Muscle layer of duodenum (tissue), 2 donors: ENCODE data around the gene CACNB1.

Experiments
- H3K27ac ChIP-seq: one replicate; pipeline ENCODE4 v1.7.0; 2013; ENCODE audit warnings: mild to moderate bottlenecking, low read length
- H3K27me3 ChIP-seq: one replicate; pipeline ENCODE4 v1.7.0; 2013; ENCODE audit warnings: low read depth, mild to moderate bottlenecking, control low read depth, low read length
- H3K36me3 ChIP-seq, 2 donors: one replicate each; pipeline ENCODE4 v1.7.0; 2013; ENCODE audit warnings: low read length in 2 of 2, control low read depth in 1 of 2, mild to moderate bottlenecking in 1 of 2; ENCODE audit not compliant: insufficient read depth in 2 of 2, control insufficient read depth in 1 of 2
- H3K4me1 ChIP-seq, 2 donors: one replicate each; pipeline ENCODE4 v1.7.0; 2013; ENCODE audit warnings: low read length in 2 of 2, mild to moderate bottlenecking in 2 of 2, control low read depth in 1 of 2, moderate library complexity in 1 of 2; ENCODE audit not compliant: insufficient read depth in 2 of 2, control insufficient read depth in 1 of 2
- H3K4me3 ChIP-seq, 2 donors: one replicate each; pipeline ENCODE4 v1.7.0; 2013; ENCODE audit warnings: low read length in 2 of 2, low read depth in 1 of 2, mild to moderate bottlenecking in 1 of 2
- H3K9me3 ChIP-seq, 2 donors: one replicate each; pipeline ENCODE4 v1.7.0; 2013; ENCODE audit warnings: low read length in 2 of 2, control low read depth in 1 of 2, mild to moderate bottlenecking in 1 of 2; ENCODE audit not compliant: control insufficient read depth in 1 of 2
- donor health status: healthy.

CACNB1 gene

DNA sequence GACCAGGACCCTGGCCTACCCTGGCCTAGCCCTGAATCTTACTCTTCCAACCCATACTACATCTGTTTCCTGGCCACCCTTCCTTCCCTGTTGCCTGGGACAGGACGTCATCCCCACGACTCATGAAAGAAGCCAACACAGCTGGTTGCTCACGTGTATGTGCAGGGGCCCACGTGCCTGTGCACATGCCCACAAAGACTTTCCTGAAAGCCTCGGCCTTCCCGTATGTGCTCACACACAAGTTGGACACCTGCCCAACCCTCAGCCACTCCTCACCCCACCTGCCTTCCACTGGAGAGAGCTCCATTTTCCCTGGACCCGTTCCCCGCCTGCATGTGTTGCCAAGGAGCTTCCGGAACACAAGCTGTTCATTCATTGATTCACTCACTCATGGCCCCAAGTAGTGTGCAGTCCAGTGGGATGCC is 53.0 kb downstream of the CACNB1 start:
- H3K9me3 ChIP-seq: no peaks in the 10 kb centered on the region
- H3K4me3 ChIP-seq: no peak overlapping the region
- H3K36me3 ChIP-seq: no peaks in the 10 kb centered on the region
- H3K4me1 ChIP-seq: peaks cover 7 to 14% of the 10 kb centered on the region in 2 donors
- peak overlapping the region; percentile 48 for H3K27ac ChIP-seq
- no peaks in the 10 kb centered on the region for H3K27me3 ChIP-seq

DNA sequence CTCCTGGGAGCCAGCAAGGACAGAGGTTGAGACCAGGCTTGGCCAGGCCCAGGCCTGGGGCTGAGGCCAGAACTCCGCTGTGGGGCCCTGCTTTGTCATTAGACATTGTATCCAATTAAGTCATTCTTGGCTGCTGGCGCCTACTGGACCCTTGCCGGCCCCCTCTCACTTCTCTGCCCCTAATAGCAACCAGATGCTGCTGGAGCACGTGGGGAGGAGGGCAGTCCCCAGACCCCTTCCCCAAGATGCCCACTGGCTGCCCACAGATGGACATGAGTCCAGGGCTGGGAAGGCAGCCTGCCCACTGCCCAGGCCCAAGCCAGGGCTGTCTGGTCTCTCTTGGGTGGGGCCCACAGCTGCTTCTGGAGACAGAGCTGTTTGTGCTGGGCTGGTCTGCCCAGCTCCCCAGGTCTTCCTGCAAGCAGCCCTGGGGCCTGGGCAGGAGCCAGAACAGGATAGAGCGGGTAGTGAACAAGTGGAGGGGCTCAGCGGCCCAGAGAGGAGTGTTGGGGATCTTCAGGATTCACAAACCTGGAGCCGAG is 53.8 kb downstream of the CACNB1 start:
- H3K4me3 ChIP-seq: no peak overlapping the region
- H3K27ac ChIP-seq: no peak overlapping the region
- H3K27me3 ChIP-seq: no peaks in the 10 kb centered on the region
- no peaks in the 10 kb centered on the region for H3K36me3 ChIP-seq
- peaks cover 7 to 14% of the 10 kb centered on the region in 2 donors for H3K4me1 ChIP-seq
- H3K9me3 ChIP-seq: no peaks in the 10 kb centered on the region

DNA sequence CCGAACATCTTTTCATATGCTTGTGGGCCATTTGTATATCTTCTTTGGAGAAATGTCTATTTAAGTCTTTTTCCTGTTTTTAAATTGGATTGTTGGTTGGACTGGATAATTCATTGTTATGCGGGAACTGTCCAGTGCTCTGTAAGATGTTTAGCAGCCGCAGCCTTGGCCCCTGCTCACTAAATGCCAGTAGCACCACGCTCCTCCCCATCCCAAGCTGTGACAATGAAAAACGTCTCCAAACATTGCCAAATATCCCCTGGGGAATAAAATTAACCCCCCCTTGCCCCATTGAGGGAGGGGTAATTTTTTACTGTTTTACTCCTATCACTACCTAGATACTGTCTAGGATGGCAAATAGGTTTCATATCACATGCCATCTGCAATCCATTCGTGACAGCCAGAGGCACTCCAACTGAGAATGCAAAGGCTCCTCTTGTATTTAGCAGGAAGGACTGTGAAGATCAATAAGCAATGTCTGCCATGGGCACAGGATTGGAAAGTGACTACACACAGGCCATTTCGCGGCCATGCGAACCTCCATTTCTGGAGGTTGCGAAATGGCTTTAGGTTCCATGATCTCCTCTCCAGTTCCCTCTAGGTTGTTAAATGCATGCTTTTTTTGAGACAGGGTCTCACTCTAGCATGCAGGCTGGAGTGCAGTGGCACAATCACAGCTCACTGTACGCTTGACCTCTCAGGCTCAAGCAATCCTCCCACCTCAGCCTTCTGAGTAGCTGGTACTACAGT is 55.4 kb downstream of the CACNB1 start:
- Histone ChIP-seq H3K36me3 (no peaks in the 10 kb centered on the region), H3K27me3 (no peaks in the 10 kb centered on the region), H3K4me3 (no peak overlapping the region), H3K27ac (no peak overlapping the region), H3K4me1 (peaks cover 7 to 14% of the 10 kb centered on the region in 2 donors), H3K9me3 (no peaks in the 10 kb centered on the region)

DNA sequence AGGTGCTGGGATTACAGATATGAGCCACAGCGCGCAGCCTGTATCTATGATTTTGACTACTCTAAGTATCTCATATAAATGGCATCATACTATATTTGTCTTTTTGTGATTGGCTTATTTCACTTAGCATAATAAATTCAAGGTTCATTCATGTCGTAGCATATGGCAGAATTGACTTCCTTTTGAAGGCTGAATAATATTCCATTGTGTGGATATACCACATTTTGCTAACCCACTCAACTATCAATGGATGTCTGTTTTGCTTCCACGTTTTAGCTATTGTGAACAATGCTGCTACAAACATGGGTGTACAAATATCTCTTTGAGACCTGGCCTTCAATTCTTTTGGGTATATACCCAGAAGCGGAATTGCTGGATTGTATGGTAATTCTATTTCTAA is 56.2 kb downstream of the CACNB1 start:
- no peak overlapping the region for H3K27ac ChIP-seq
- no peak overlapping the region for H3K4me3 ChIP-seq
- H3K9me3 ChIP-seq: no peaks in the 10 kb centered on the region
- H3K27me3 ChIP-seq: no peaks in the 10 kb centered on the region
- H3K4me1 ChIP-seq: peaks cover 7 to 14% of the 10 kb centered on the region in 2 donors
- no peaks in the 10 kb centered on the region for H3K36me3 ChIP-seq

DNA sequence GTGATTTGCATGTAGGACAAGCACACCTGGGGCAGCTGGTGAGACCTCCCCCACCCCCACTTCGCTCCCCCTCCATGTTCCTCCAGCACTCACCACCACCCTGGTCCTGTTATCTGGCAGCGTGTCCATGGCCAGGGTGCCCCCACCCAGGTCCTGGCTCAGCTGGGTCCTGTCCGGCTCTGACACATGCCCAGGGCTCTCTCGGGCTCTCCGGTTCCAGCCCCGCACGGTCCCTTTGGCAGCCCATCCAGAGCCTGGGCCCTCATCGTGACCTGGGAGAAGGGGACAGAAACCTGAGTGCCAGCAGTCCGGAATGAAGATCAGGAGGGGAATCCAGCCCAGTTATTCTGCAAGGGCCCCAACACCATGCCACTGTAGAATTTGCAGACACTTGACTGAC is 57.9 kb downstream of the CACNB1 start:
- H3K27ac ChIP-seq: no peak overlapping the region
- H3K36me3 ChIP-seq: no peaks in the 10 kb centered on the region
- no peak overlapping the region for H3K4me3 ChIP-seq
- H3K4me1 ChIP-seq: peaks cover 1 to 12% of the 10 kb centered on the region in 2 donors
- H3K27me3 ChIP-seq: no peaks in the 10 kb centered on the region
- no peaks in the 10 kb centered on the region for H3K9me3 ChIP-seq

DNA sequence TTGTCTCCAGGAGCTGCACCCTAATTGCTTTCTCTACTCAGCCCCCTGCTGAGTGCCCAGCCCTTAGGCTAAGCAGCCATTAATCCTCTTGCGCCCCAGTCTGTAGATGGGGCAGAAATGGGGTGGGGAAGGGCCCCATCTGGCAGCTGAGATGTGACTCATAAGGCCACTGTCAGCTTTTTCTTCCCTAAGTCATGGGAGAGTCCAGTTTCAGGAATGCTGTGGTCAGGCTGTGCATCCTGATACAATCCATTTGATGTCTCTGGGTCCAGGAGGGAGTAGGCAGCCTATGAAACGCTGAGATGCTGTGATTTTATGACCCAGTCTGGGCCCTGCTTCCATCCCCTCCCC is 58.3 kb downstream of the CACNB1 start:
- no peak overlapping the region for H3K27ac ChIP-seq
- H3K4me3 ChIP-seq: no peak overlapping the region
- no peaks in the 10 kb centered on the region for H3K36me3 ChIP-seq
- peaks cover 0 to 8% of the 10 kb centered on the region in 2 donors for H3K4me1 ChIP-seq
- H3K27me3 ChIP-seq: no peaks in the 10 kb centered on the region
- no peaks in the 10 kb centered on the region for H3K9me3 ChIP-seq

DNA sequence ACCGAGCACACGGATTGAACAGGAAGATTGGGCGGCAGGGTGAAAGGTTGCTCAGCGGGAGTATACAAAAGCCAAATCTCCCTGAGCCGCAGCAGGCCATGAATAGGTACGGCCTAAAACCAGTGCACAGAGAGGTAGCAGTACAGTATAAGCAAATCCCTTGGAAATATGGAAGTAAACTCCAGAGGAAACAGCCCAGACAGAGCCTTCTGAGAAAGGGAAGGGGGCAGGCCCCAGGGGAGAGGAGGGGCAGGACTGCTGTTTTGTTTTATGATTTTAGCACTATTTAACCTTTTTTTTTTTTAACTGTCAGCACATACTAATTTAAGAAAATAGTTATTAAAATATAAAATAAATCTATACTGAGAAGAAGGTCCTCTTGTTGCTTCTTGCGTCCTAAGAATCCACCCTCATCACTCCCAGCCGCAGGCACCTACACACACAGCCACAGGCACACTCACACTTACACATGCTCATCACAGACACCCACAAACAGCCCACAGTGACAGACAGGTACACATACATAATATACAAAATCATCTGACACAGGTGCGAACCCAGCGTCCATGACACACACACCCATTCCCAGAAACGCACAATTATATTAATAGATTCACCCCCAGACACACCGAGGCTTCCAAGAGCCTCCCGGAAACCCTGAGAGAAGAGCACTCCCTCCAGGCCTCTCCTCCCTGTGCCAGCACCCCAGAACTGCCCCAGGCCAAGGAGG is 58.9 kb downstream of the CACNB1 start:
- Histone ChIP-seq H3K27me3 (no peaks in the 10 kb centered on the region), H3K27ac (no peak overlapping the region), H3K4me1 (peaks cover 0 to 4% of the 10 kb centered on the region in 2 donors), H3K4me3 (no peak overlapping the region), H3K36me3 (no peaks in the 10 kb centered on the region), H3K9me3 (no peaks in the 10 kb centered on the region)

DNA sequence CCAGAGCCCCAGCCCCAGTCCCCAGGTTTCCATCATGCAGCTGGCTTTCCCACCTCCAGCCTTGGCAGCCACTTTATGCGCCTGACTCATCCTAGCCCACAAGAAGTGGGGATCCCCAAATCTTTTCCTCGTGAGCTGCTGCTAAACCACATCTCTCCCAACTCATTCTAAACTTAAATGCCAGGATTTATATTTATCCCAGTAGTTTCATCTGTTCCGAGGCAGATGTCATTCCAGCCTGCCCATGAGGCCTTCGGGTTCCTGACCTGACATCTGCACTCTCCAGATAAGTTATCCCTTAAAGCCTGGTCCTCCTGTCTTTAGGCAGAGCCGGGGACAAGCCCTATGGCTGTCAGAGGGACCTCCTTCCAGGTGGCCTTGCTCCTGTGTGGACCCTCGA is 62.6 kb downstream of the CACNB1 start:
- Histone ChIP-seq H3K36me3 (no peaks in the 10 kb centered on the region), H3K4me1 (peaks cover 0 to 8% of the 10 kb centered on the region in 2 donors), H3K27ac (no peak overlapping the region), H3K27me3 (no peaks in the 10 kb centered on the region), H3K4me3 (no peak overlapping the region), H3K9me3 (no peaks in the 10 kb centered on the region)

- Histone ChIP-seq H3K27me3 (no peaks in the 10 kb centered on the region), H3K9me3 (no peaks in the 10 kb centered on the region), H3K4me1 (peaks cover 0 to 8% of the 10 kb centered on the region in 2 donors), H3K4me3 (no peak overlapping the region), H3K27ac (no peak overlapping the region), H3K36me3 (no peaks in the 10 kb centered on the region)
Measured at GRCh38 chr17:39132192-39132610, 65.3 kb downstream of the CACNB1 start.

DNA sequence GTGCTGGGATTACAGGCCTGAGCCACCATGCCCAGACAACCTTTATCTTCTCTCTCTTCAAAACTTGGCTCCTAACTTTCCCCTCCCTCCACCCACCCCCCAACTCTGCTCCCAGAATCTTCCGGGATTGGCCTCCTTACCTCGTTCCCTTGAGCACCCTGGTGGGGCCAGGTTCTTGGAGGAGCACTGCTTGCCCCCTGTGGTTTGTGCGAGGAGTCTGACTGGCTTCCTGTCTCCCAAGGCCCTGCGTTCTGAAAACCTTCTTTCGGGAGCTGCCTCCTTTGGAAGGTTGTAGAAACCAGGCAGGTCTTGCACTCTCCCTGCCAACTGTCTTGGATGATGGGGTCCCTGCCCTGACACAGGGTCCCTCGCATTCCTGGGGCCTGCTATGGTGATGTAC is 65.9 kb downstream of the CACNB1 start:
- no peak overlapping the region for H3K4me3 ChIP-seq
- H3K27me3 ChIP-seq: no peaks in the 10 kb centered on the region
- no peaks in the 10 kb centered on the region for H3K36me3 ChIP-seq
- H3K27ac ChIP-seq: no peak overlapping the region
- peaks cover 0 to 8% of the 10 kb centered on the region in 2 donors for H3K4me1 ChIP-seq
- no peaks in the 10 kb centered on the region for H3K9me3 ChIP-seq

- Histone ChIP-seq H3K9me3 (no peaks in the 10 kb centered on the region), H3K36me3 (no peaks in the 10 kb centered on the region), H3K27me3 (no peaks in the 10 kb centered on the region), H3K27ac (no peak overlapping the region), H3K4me3 (no peak overlapping the region), H3K4me1 (peaks cover 0 to 8% of the 10 kb centered on the region in 2 donors)
Measured at GRCh38 chr17:39130205-39130604, 67.3 kb downstream of the CACNB1 start.
